Measurements from ENCODE around the gene RTTN.
A peak's percentile ranks its signal among the peaks of the same experiment; 100 is the strongest.

The RTTN gene

GRCh38 chr18:70216788-70217187 is 11.3 kb upstream of the RTTN start:
- Histone ChIP-seq H3K36me3 (ENCODE audit: insufficient read depth, low read length) (no peaks in the 10 kb centered on the region), H3K4me3 (ENCODE audit: low read depth in 1 of 2, low read length in 2 of 2) (no peak overlapping the region), H3K79me2 (ENCODE audit: insufficient read depth, low read length) (no peaks in the 10 kb centered on the region), H3K9me3 (ENCODE audit: insufficient read depth, low read length, severe bottlenecking) (no peaks in the 10 kb centered on the region), H4K20me1 (ENCODE audit: insufficient read depth, low read length) (no peaks in the 10 kb centered on the region), H3K4me1 (ENCODE audit: insufficient read depth, low read length) (no peaks in the 10 kb centered on the region), H3K27me3 (ENCODE audit: insufficient read depth, low read length, poor library complexity) (no peaks in the 10 kb centered on the region), H2AFZ (ENCODE audit: low read depth, low read length) (no peak overlapping the region), H3K9ac (ENCODE audit: low read depth, low read length) (no peak overlapping the region), H3K27ac (ENCODE audit: low read length) (no peak overlapping the region), H3K4me2 (ENCODE audit: insufficient read depth, low read length) (no peak overlapping the region)
- TF ChIP-seq CTCF (IDR thresholded peaks at IDR 0.05; ENCODE audit: borderline replicate concordance, extremely low read depth, low read length, poor library complexity, severe bottlenecking) (no peak), EZH2 (IDR thresholded peaks at IDR 0.05; ENCODE audit: borderline replicate concordance, low read depth, low read length, severe bottlenecking) (no peak)
- no peak for DNase-seq
- no peak for ATAC-seq (ENCODE audit: insufficient read depth, low read depth)

GRCh38 chr18:70207181-70207580 is 1.7 kb upstream of the RTTN start:
- H3K4me3 ChIP-seq (ENCODE audit: low read depth in 1 of 2, low read length in 2 of 2): no peak overlapping the region
- H3K9me3 ChIP-seq (ENCODE audit: insufficient read depth, low read length, severe bottlenecking): no peaks in the 10 kb centered on the region
- H3K36me3 ChIP-seq (ENCODE audit: insufficient read depth, low read length): peaks cover 14% of the 10 kb centered on the region
- no peak for DNase-seq
- no peak for ATAC-seq (ENCODE audit: insufficient read depth, low read depth)
- H3K4me2 ChIP-seq (ENCODE audit: insufficient read depth, low read length): peak overlapping the region; percentile 76; the same call in 1 of the 2 replicates
- H3K27ac ChIP-seq (ENCODE audit: low read length): no peak overlapping the region
- TF ChIP-seq EZH2 (IDR thresholded peaks at IDR 0.05; ENCODE audit: borderline replicate concordance, low read depth, low read length, severe bottlenecking): no peak
- no peak for TF ChIP-seq CTCF (IDR thresholded peaks at IDR 0.05; ENCODE audit: borderline replicate concordance, extremely low read depth, low read length, poor library complexity, severe bottlenecking)
- no peak overlapping the region for H3K9ac ChIP-seq (ENCODE audit: low read depth, low read length)
- peak overlapping the region; percentile 98 for H2AFZ ChIP-seq (ENCODE audit: low read depth, low read length)
- no peaks in the 10 kb centered on the region for H3K27me3 ChIP-seq (ENCODE audit: insufficient read depth, low read length, poor library complexity)
- H4K20me1 ChIP-seq (ENCODE audit: insufficient read depth, low read length): no peaks in the 10 kb centered on the region
- H3K4me1 ChIP-seq (ENCODE audit: insufficient read depth, low read length): peaks cover 34% of the 10 kb centered on the region
- peaks cover 26% of the 10 kb centered on the region for H3K79me2 ChIP-seq (ENCODE audit: insufficient read depth, low read length)

- peaks cover 78% of the 10 kb centered on the region for H3K36me3 ChIP-seq (ENCODE audit: insufficient read depth, low read length)
- H3K27ac ChIP-seq (ENCODE audit: low read length): no peak overlapping the region
- no peak overlapping the region for H3K4me2 ChIP-seq (ENCODE audit: insufficient read depth, low read length)
- no peak overlapping the region for H3K9ac ChIP-seq (ENCODE audit: low read depth, low read length)
- no peaks in the 10 kb centered on the region for H3K9me3 ChIP-seq (ENCODE audit: insufficient read depth, low read length, severe bottlenecking)
- TF ChIP-seq CTCF (IDR thresholded peaks at IDR 0.05; ENCODE audit: borderline replicate concordance, extremely low read depth, low read length, poor library complexity, severe bottlenecking) (no peak), EZH2 (IDR thresholded peaks at IDR 0.05; ENCODE audit: borderline replicate concordance, low read depth, low read length, severe bottlenecking) (no peak)
- H2AFZ ChIP-seq (ENCODE audit: low read depth, low read length): no peak overlapping the region
- H3K27me3 ChIP-seq (ENCODE audit: insufficient read depth, low read length, poor library complexity): no peaks in the 10 kb centered on the region
- H4K20me1 ChIP-seq (ENCODE audit: insufficient read depth, low read length): no peaks in the 10 kb centered on the region
- peaks cover 24% of the 10 kb centered on the region for H3K4me1 ChIP-seq (ENCODE audit: insufficient read depth, low read length)
- ATAC-seq (ENCODE audit: insufficient read depth, low read depth) (no peak), DNase-seq (no peak)
- no peak overlapping the region for H3K4me3 ChIP-seq (ENCODE audit: low read depth in 1 of 2, low read length in 2 of 2)
- peaks cover 25% of the 10 kb centered on the region for H3K79me2 ChIP-seq (ENCODE audit: insufficient read depth, low read length)
Observed at GRCh38 chr18:70200286-70200685, 5.2 kb downstream of the RTTN start.

GRCh38 chr18:70197844-70198243 is 7.6 kb downstream of the RTTN start:
- ATAC-seq (ENCODE audit: insufficient read depth, low read depth): no peak
- no peak overlapping the region for H3K9ac ChIP-seq (ENCODE audit: low read depth, low read length)
- H3K36me3 ChIP-seq (ENCODE audit: insufficient read depth, low read length): peaks cover 93% of the 10 kb centered on the region
- no peak for DNase-seq
- H3K4me3 ChIP-seq (ENCODE audit: low read depth in 1 of 2, low read length in 2 of 2): no peak overlapping the region
- peaks cover 4% of the 10 kb centered on the region; the same call in 1 of the 2 replicates for H3K4me1 ChIP-seq (ENCODE audit: insufficient read depth, low read length)
- no peaks in the 10 kb centered on the region for H4K20me1 ChIP-seq (ENCODE audit: insufficient read depth, low read length)
- TF ChIP-seq EZH2 (IDR thresholded peaks at IDR 0.05; ENCODE audit: borderline replicate concordance, low read depth, low read length, severe bottlenecking) (no peak), CTCF (IDR thresholded peaks at IDR 0.05; ENCODE audit: borderline replicate concordance, extremely low read depth, low read length, poor library complexity, severe bottlenecking) (no peak)
- peaks cover 3% of the 10 kb centered on the region; the same call in 1 of the 2 replicates for H3K79me2 ChIP-seq (ENCODE audit: insufficient read depth, low read length)
- H3K9me3 ChIP-seq (ENCODE audit: insufficient read depth, low read length, severe bottlenecking): no peaks in the 10 kb centered on the region
- no peak overlapping the region for H3K27ac ChIP-seq (ENCODE audit: low read length)
- H2AFZ ChIP-seq (ENCODE audit: low read depth, low read length): no peak overlapping the region
- no peak overlapping the region for H3K4me2 ChIP-seq (ENCODE audit: insufficient read depth, low read length)
- no peaks in the 10 kb centered on the region for H3K27me3 ChIP-seq (ENCODE audit: insufficient read depth, low read length, poor library complexity)
